Stomach (tissue), 9 donors: Measurements from ENCODE around the gene TNFSF13B. TPM values are rescaled to one million over a fixed set of nuclear protein-coding genes. Genes with fewer than 3 reads are reported as not detected.
A peak's percentile ranks its signal among the peaks of the same experiment; 100 is the strongest.

Experiments used
- DNase-seq, 2 donors: peaks; one replicate each; pipeline versions ENCODE4 v3.0.0 to v3.0.0-alpha.2; 2013 to 2019
- H3K27ac ChIP-seq, 5 donors: fragments of 200-600 bp in 4 of 5; sonication (generic) in 4 of 5; one replicate each; pipeline ENCODE4 v1.5.1; 2013 to 2019; ENCODE audit warnings: mild to moderate bottlenecking in 1 of 5, moderate library complexity in 1 of 5
- H3K27me3 ChIP-seq, 3 donors: fragments of 200-600 bp; sonication (generic); one replicate each; pipeline ENCODE4 v1.5.1; 2017 to 2019; ENCODE audit warnings: mixed run types in 1 of 3
- H3K36me3 ChIP-seq, 4 donors: fragments of 200-600 bp; sonication (generic); 1 replicate in 3 of 4; 2 replicates in 1 of 4; pipeline ENCODE4 v1.5.1; 2016 to 2019
- H3K4me1 ChIP-seq, 4 donors: fragments of 200-600 bp; sonication (generic); one replicate each; pipeline ENCODE4 v1.5.1; 2016 to 2019
- H3K4me3 ChIP-seq, 4 donors: fragments of 200-600 bp; sonication (generic) in 3 of 4; one replicate each; pipeline ENCODE4 v1.5.1; 2016 to 2019; ENCODE audit warnings: mild to moderate bottlenecking in 1 of 4
- H3K9me3 ChIP-seq, 4 donors: fragments of 200-600 bp; sonication (generic); one replicate each; pipeline ENCODE4 v1.5.1; 2016 to 2019
- CTCF ChIP-seq, 7 experiments: fragments of 450-650 bp in 4 of 7; fragments of 200-600 bp in 3 of 7; sonication (generic) in 3 of 7; IDR thresholded peaks; one replicate each; pipeline ENCODE4 v1.5.1; 2016 to 2019; ENCODE audit warnings: antibody characterized with exemption in 7 of 7, control low read depth in 2 of 7, mild to moderate bottlenecking in 1 of 7
- EP300 ChIP-seq: sonication (generic); formaldehyde crosslinking; IDR thresholded peaks from one replicate; pipeline ENCODE4 v1.6.1; 2017; ENCODE audit warnings: antibody characterized with exemption
- POLR2A ChIP-seq, 4 donors: fragments of 450-650 bp; IDR thresholded peaks; one replicate each; pipeline ENCODE4 v1.6.1; 2016; ENCODE audit warnings: antibody characterized with exemption in 4 of 4, control low read depth in 2 of 4, mild to moderate bottlenecking in 1 of 4, moderate library complexity in 1 of 4
- POLR2AphosphoS5 ChIP-seq, 3 donors: sonication (generic); formaldehyde crosslinking; IDR thresholded peaks; one replicate each; pipeline ENCODE4 v1.6.1; 2016; ENCODE audit warnings: antibody characterized with exemption in 3 of 3
- WGBS, 5 donors: extraction: QIAGEN DNeasy Blood & Tissue Kit in 3 of 5; methylation state at CpG; one replicate each; pipeline versions ENCODE4 v1.1.5 to v1.1.7; 2013 to 2018; 5-methylcytosine and 5-hydroxymethylcytosine counted together
- intact Hi-C: fragments of 100-400 bp; cut with DNase I; formaldehyde crosslinking; loops from one replicate; pipeline ENCODE4 v1.15.1; 2023; ENCODE audit warnings: low total_unique reads
- polyA plus RNA-seq, 3 donors: library from polyadenylated mRNA; stranded (reverse); fragments of 200-250 nt; gene quantifications; one replicate each; pipeline ENCODE4 v1.2.3, GENCODE V29; 2013
- total RNA-seq, 5 donors: library from RNA; depleted of rRNA; stranded (reverse); fragments of >200 nt; gene quantifications; one replicate each; pipeline versions ENCODE4 v1.1.0 to v1.2.3, GENCODE V29; 2014 to 2016
- donor health status: healthy with polysubstance abuse.
- donor health status: Bipolar disorder and iron deficiency.
- donor health status: healthy.

The TNFSF13B gene
- total and polyA plus RNA-seq, 8 donors: 0.89 to 12.3 (median 3.3) TPM

- Histone ChIP-seq H3K9me3 (no peaks in the 10 kb centered on the region), H3K36me3 (no peaks in the 10 kb centered on the region), H3K4me1 (peaks cover 0 to 12% (median 4%) of the 10 kb centered on the region in 4 donors), H3K27ac (no peak overlapping the region), H3K4me3 (no peak overlapping the region), H3K27me3 (peaks cover 0 to 4% (median 0%) of the 10 kb centered on the region in 3 donors)
- TF ChIP-seq EP300 (no peak), CTCF (IDR thresholded peaks at IDR 0.05) (no peak), POLR2AphosphoS5 (IDR thresholded peaks at IDR 0.05) (no peak), POLR2A (IDR thresholded peaks at IDR 0.05) (no peak)
- intact Hi-C loops: no loop called here
- DNase-seq: no peak
- 85 to 94% (median 93%) methylated on average over 10 of the region's 10 CpGs for WGBS, 5 donors
Observed at GRCh38 chr13:108345016-108345415, 75.5 kb downstream of the TNFSF13B start.

GRCh38 chr13:108346376-108346775 is 76.9 kb downstream of the TNFSF13B start:
- peaks cover 0 to 4% (median 0%) of the 10 kb centered on the region in 3 donors for H3K27me3 ChIP-seq
- H3K27ac ChIP-seq: no peak overlapping the region
- no peak overlapping the region for H3K4me3 ChIP-seq
- TF ChIP-seq POLR2AphosphoS5 (IDR thresholded peaks at IDR 0.05): no peak
- no peak for TF ChIP-seq POLR2A (IDR thresholded peaks at IDR 0.05)
- TF ChIP-seq EP300: no peak
- no peak for TF ChIP-seq CTCF (IDR thresholded peaks at IDR 0.05)
- no peaks in the 10 kb centered on the region for H3K36me3 ChIP-seq
- H3K9me3 ChIP-seq: no peaks in the 10 kb centered on the region
- intact Hi-C loops: no loop called here
- 24 to 53% (median 44%) methylated on average over 8 of the region's 8 CpGs for WGBS, 5 donors
- peaks cover 0 to 12% (median 4%) of the 10 kb centered on the region in 4 donors for H3K4me1 ChIP-seq
- DNase-seq: peak in 1 of 2 donors; percentile 16

GRCh38 chr13:108349269-108349668 is 79.8 kb downstream of the TNFSF13B start:
- no peak overlapping the region for H3K27ac ChIP-seq
- TF ChIP-seq EP300 (no peak), POLR2A (IDR thresholded peaks at IDR 0.05) (no peak), CTCF (IDR thresholded peaks at IDR 0.05) (no peak), POLR2AphosphoS5 (IDR thresholded peaks at IDR 0.05) (no peak)
- no peaks in the 10 kb centered on the region for H3K9me3 ChIP-seq
- DNase-seq: no peak
- peaks cover 0 to 8% (median 0%) of the 10 kb centered on the region in 3 donors for H3K27me3 ChIP-seq
- 19 to 66% (median 45%) methylated on average over 1 of the region's 1 CpG for WGBS, 5 donors
- intact Hi-C loops: no loop called here
- H3K36me3 ChIP-seq: no peaks in the 10 kb centered on the region
- no peak overlapping the region for H3K4me3 ChIP-seq
- no peaks in the 10 kb centered on the region for H3K4me1 ChIP-seq

- H3K36me3 ChIP-seq: no peaks in the 10 kb centered on the region
- H3K4me3 ChIP-seq: no peak overlapping the region
- no peaks in the 10 kb centered on the region for H3K4me1 ChIP-seq
- intact Hi-C loops: no loop called here
- no peak for DNase-seq
- TF ChIP-seq CTCF (IDR thresholded peaks at IDR 0.05) (no peak), POLR2AphosphoS5 (IDR thresholded peaks at IDR 0.05) (no peak), POLR2A (IDR thresholded peaks at IDR 0.05) (no peak), EP300 (no peak)
- WGBS, 5 donors: 73 to 84% (median 81%) methylated on average over 9 of the region's 9 CpGs
- no peak overlapping the region for H3K27ac ChIP-seq
- H3K27me3 ChIP-seq: peaks cover 0 to 8% (median 0%) of the 10 kb centered on the region in 3 donors
- no peaks in the 10 kb centered on the region for H3K9me3 ChIP-seq
Observed at GRCh38 chr13:108350579-108350978, 81.1 kb downstream of the TNFSF13B start.
